Type B pancreatic cell (in vitro differentiated cells): ENCODE results near the gene PRKCB. TPM values are rescaled to one million over a fixed set of nuclear protein-coding genes. Genes with fewer than 3 reads are reported as not detected.

Experiments
- DNase-seq: peaks from one replicate; pipeline ENCODE4 v3.0.0; 2021; ENCODE audit warnings: mixed read lengths; ENCODE audit not compliant: unreplicated experiment; ENCODE audit errors: extremely low spot score
- H3K27ac Mint-ChIP-seq: 2 replicates; pipeline ENCODE4 v1.8.0; 2021; ENCODE audit warnings: mild to moderate bottlenecking, mixed read lengths
- H3K27me3 Mint-ChIP-seq: 2 replicates; pipeline ENCODE4 v1.8.0; 2021; ENCODE audit warnings: mixed read lengths
- H3K36me3 Mint-ChIP-seq: 2 replicates; pipeline ENCODE4 v1.8.0; 2021; ENCODE audit warnings: mixed read lengths
- H3K4me1 Mint-ChIP-seq: one replicate; pipeline ENCODE4 v1.8.0; 2021; ENCODE audit warnings: mixed read lengths; ENCODE audit not compliant: unreplicated experiment
- H3K4me3 Mint-ChIP-seq: 2 replicates; pipeline ENCODE4 v1.8.0; 2021; ENCODE audit warnings: mild to moderate bottlenecking, mixed read lengths
- H3K9me3 Mint-ChIP-seq: 2 replicates; pipeline ENCODE4 v1.8.0; 2021; ENCODE audit warnings: mixed read lengths
- CTCF ChIP-seq: fragments of 200-600 bp; sonication (generic); conservative IDR thresholded peaks from 2 replicates; pipeline ENCODE4 v1.5.0; 2021; ENCODE audit warnings: antibody characterized with exemption, mild to moderate bottlenecking
- total RNA-seq: library from RNA; stranded (reverse); gene quantifications from 2 replicates; pipeline ENCODE4 v1.2.1, GENCODE V29; 2021; ENCODE audit warnings: low replicate concordance

Gene PRKCB
- total RNA-seq, 1 donor from 2014 or later = 10.2 TPM

DNA sequence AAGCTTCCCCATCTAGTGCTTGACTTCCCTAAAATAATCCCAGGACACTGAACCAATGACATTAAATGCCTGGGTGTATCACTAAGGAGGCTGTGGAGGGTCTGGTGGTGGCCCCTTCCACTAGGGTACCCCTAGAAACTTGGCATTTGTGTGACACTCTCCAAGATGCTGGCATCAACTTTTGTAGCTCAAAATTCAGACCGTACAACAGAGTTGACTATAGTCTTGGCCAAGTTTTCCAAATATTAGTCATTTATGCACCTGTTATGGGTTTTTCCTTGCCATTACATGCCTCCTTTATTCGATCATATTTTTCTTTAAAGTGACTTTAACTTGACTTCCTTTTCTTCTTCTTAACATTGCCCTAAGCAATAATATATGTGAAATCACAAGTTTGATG is 295.5 kb downstream of the PRKCB start:
- TF ChIP-seq CTCF = no peak
- H3K27ac Mint-ChIP-seq = no peak overlapping the region
- H3K4me3 Mint-ChIP-seq = no peak overlapping the region
- DNase-seq = no peak
- H3K27me3 Mint-ChIP-seq = peaks cover 8% of the 10 kb centered on the region
- no peaks in the 10 kb centered on the region for H3K4me1 Mint-ChIP-seq
- no peaks in the 10 kb centered on the region for H3K9me3 Mint-ChIP-seq
- H3K36me3 Mint-ChIP-seq = no peaks in the 10 kb centered on the region

DNA sequence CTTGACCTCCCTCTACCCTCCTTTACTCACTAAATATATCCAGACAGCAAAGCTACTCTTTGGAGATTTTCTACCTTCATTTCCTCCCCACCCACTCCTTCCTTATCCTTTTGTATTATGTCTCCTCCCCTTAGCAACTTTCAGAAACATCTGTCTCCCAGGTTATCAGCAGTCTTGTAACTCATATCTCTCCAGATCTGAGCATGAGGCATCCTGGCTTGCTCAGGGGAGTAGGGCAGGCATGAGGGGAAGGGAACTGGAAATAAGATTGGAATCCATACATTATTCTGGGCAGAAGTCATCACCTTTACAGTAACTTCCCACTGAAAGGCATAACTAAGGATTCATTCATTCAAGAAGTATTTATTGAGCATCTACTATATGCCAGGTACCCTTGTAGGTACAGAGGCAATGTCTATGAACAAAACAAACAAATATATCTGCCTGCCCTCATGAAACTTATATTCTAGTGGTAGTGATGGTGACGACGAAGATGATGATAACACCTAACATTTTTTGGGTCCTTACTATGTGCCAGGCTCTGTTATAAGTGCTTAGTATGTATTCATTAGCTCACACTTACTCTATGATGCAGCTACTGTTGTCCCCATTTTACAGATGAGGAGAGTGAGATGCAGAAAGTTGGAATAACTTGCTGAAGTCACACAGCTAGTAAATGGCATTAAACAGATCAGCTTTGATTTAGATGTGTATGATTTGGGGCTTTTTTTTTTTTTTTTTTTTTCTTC is 296.4 kb downstream of the PRKCB start:
- Mint-ChIP-seq H3K4me3 (no peak overlapping the region), H3K27ac (no peak overlapping the region), H3K4me1 (no peaks in the 10 kb centered on the region), H3K27me3 (peaks cover 8% of the 10 kb centered on the region), H3K9me3 (no peaks in the 10 kb centered on the region), H3K36me3 (no peaks in the 10 kb centered on the region)
- no peak for DNase-seq
- no peak for TF ChIP-seq CTCF

GRCh38 chr16:24132797-24133155 is 297.0 kb downstream of the PRKCB start:
- no peak for DNase-seq
- no peak for TF ChIP-seq CTCF
- H3K4me1 Mint-ChIP-seq = no peaks in the 10 kb centered on the region
- no peaks in the 10 kb centered on the region for H3K36me3 Mint-ChIP-seq
- no peak overlapping the region for H3K27ac Mint-ChIP-seq
- peaks cover 8% of the 10 kb centered on the region for H3K27me3 Mint-ChIP-seq
- no peaks in the 10 kb centered on the region for H3K9me3 Mint-ChIP-seq
- no peak overlapping the region for H3K4me3 Mint-ChIP-seq

GRCh38 chr16:24135624-24136565 is 300.1 kb downstream of the PRKCB start:
- Mint-ChIP-seq H3K36me3 (no peaks in the 10 kb centered on the region), H3K27me3 (peaks cover 17% of the 10 kb centered on the region), H3K4me1 (peaks cover 5% of the 10 kb centered on the region), H3K27ac (no peak overlapping the region), H3K9me3 (no peaks in the 10 kb centered on the region), H3K4me3 (no peak overlapping the region)
- DNase-seq = no peak
- no peak for TF ChIP-seq CTCF

DNA sequence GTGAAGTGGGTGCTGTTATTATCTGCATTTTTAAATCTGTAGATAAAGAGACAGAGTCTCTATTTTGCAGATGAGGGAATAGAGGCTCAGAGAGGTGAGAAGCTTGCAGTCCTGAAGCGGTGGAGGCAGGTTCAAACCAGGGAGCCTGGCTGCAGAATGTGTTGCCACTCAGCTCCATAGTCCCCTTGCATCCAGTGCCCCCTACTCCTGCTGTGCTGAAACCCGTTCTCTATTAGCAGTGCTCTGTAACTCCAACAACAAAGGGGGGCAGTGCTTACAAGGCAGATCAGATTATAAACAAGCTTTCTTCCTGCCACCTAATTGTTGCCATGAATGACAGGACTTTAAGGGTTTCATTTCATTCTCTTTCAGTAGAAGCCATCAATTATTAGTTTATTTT is 302.2 kb downstream of the PRKCB start:
- no peaks in the 10 kb centered on the region for H3K36me3 Mint-ChIP-seq
- no peak overlapping the region for H3K27ac Mint-ChIP-seq
- H3K9me3 Mint-ChIP-seq = no peaks in the 10 kb centered on the region
- peaks cover 5% of the 10 kb centered on the region for H3K4me1 Mint-ChIP-seq
- DNase-seq = no peak
- no peak overlapping the region for H3K4me3 Mint-ChIP-seq
- TF ChIP-seq CTCF = no peak
- H3K27me3 Mint-ChIP-seq = peaks cover 12% of the 10 kb centered on the region
